Stimulated activated CD4-positive, alpha-beta T cell treated with anti-CD3 and anti-CD28 coated beads, Interleukin-15, amount 100 ng/mL, for 24 hours (primary cell): ENCODE data around the gene KMT5C.

Experiments used
- DNase-seq: peaks from one replicate; pipeline ENCODE4 v3.0.0-alpha.2; 2020

The KMT5C gene

DNA sequence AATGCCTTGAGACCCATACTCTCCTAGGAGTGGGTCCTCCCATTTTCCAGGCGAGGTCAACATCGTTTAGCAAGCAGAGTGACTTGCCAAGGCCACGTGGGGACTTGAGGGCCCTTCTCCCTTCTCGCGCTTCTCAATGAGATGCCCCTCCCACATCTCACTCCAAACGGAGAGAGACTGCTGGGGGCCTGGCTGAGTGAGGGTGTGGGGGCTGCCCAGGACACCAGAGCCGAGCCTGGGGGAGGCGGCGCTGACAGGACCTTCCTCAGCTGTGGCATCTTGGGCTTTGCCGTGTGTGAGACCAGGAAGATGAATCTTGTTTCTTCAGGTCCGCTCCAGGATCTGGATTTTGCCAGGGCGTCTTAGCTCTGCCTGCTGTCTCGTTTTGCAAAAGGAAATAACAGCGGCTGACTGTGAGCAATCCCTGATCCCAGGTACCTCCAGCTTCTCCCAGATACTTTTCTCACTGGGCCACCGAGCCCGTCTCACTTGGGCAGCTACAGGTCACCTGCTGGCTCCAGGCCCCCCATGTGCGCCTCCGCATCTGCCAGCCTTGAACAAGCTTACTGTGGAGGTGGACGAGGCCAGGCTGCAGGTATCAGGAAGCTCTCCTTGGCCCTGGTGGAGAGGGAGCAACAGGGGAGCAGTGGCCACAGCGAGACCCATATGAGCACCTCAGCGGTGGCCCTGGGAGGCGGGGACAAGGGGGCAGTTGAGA lies 8.8 kb downstream of the KMT5C start:
- no peak for DNase-seq

DNA sequence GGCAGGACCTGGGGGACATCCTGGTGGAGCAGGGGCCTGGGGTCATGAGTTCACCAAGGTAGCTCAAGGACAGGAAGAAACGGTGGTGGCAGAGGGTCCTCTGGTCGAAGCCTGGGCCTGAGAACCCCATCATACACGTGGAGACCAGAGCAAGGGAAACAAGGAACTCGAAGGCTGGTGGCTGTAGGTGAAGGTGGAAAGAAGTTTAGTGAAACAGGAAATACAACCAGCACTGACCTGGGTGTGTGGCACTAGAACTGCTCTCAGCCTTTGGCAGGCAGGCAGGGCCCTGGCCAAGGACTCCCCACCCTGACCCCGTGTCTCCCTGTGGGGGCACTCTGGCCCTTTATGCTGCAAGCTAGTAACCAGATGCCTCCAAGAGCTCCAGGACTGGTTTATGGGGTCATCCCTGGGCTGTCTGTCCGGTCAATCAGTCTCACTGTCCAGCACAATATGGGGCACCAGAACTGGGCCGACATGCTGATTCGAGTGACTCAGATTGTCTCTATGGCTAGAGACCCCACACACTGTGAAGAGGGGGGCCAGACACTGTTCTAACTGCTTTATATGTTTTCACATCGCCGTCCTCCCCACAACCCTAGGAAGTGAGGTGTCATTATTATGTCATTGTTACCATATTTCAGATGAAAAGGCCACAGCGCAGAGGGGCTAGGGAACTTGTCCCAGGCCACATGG lies 11.1 kb downstream of the KMT5C start:
- DNase-seq: no peak

DNA sequence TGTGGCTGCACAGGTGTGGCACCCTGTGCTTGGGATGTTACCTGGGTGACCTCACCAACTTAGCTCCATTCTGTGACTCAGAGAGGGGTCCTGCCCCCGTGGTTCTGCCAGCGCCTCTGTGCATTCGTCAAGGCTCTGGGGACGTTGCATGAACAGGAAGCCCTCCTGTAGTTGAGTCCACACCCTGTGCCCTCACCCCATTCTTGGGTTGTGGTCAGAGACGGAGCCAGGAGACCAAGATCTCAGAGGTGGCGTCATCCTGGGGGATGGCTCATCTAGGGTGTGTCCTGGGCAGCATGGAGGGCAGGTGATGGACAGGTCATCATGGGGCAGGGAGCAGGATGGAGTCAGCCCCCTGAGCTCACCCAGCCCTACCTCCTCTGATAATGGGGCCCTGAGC lies 12.4 kb downstream of the KMT5C start:
- no peak for DNase-seq

DNA sequence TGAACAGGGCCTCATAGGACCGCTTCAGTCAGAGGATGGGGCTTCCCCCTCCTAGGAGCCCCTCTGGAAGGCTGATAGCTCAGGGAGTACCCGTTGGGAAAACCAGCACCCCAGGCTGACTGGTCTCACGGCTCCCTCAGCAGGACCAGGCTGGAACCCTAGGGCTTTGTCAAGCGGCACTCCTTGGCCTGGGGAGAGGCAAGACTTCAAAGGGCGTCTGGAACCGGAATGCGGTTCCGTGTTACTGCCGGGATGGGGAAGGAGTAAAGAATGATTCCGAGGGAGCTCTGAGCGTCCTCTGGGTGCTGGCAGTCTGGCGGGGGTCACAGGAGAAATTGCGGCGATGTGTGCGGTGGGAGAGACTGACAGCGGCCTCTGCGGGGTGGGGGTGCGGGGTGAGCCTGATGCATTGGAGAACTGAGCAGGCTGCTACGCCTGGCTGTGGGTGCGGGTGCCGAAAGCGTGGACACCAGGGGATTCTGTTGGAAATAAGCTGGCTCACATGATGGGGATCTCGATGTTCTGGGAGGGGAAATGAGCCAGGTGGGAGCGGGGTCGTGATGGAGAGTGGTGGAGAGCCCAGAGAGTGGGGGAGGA lies 13.0 kb downstream of the KMT5C start:
- DNase-seq: no peak

DNA sequence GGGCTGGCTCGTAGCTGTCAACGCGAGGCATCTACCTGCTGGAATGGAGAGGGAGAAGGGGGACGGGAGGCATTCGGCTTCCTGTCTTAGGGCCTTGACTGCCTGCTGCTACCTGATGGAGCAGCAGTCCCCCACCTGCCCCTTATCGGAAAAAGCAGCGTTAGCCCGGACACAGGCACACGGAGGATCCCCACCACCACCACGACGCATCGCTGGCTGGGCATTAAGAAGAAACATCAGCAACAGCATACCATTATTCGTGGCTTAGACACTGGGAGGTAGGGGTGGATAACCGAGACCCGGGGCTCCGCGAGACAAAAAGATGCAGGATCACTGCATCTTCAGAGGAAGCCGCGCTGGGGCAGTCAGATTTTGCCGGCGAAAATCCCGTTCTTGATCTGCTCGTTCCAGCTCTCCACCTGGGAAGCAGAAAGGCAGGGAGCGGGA lies 13.7 kb downstream of the KMT5C start:
- no peak for DNase-seq

DNA sequence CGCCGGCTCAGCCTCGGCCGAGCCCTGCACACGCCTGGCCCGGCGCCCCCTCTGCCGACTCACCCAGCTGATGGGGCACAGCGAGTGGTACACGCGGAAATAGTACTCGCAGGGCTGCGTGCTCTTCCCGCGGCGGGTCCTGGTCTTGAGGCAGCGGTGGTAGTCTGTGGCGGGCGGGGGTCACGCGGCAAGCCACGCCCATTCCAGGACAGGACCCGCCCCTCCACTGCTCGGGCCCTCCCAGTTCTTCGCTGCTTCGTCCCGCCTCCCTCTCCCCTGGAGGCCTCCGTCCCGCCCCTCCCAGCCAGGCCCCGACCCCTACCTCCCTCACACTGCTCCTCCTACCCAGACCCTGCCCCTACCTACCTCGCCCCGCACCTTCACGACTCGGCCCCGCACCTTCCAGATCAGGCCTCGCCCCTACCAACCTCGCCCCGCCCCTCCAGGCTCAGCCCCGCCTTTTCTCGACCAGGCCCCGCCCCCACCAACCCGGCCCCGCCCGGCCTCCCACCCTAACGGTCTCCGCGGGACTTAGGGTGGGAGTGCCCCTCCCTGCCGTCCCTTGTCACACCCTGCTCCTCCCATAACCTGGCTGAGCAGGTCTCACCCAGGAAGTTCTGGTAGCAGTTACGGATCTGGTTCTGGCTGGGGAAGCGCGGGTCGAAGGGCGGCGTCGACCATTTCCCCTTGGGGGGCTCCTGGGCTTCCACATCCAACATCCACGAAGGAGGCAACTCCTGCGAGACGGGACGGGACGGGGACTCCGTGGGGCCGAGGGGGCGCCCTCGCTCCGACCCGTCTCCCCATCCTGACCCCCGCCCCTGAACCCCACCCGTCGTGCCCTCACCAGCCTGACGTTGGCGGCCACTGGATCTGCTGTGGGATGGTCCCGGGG lies 14.4 kb downstream of the KMT5C start:
- DNase-seq: peak; percentile 63

DNA sequence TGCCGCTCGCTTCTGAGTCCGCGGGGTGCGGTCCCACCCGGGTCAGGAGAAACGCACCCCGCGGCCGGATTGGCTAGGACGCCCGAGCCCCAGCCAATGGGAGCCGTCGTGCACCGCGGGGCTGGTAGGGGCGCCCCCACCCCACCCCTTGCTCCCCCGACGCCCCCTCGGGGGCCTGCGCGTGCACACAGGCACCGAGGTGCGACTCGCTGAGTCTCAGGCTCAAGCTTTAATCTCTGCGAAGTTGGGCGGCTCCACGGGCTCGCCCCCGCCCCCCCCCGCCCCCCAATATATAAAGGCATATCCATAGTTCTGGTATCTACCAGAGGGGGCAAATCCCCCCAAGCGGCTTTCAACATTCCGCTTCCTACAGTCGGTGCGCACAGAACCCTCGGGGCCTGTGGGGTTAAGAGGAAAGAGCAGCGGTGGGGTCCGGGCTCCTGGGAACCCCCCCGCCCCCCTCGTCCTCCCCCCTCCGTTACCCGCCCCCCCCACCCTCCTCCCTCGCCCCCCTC lies 15.1 kb downstream of the KMT5C start, which contains the start of gene COX6B2:
TSS of gene COX6B2 (minus strand) at position 22 of the 515 bp plus-strand sequence. CDS start 198 bp downstream, outside the sequence.
- DNase-seq: no peak

DNA sequence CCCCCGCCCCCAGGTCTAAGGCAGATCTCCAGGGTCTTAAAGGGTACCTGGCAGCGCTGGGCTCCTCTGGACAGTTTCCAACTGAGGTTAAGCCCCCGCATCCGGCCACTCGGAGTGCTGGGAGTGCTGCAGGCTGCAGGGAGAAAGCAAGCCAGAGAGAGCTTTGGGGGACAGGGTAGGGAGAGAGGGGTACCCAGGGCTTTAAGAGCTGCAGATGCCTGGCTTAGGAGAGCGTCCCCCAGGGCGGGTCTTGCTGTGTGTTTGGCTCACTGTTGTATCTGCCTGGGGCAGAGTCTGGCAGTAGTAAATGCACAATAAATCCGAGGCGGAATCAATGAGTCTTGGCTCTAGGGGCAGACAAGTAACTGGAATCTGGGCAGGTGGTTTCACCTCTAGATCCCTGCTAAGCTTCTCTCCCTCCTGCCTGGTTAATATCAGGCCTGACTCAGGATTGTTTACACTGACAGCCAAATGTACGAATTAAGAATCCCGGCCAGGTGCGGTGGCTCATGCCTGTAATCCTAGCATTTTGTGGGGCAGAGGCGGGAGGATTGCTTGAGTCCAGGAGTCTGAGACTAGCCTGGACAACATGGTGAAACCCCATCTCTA lies 15.6 kb downstream of the KMT5C start:
- DNase-seq: no peak

DNA sequence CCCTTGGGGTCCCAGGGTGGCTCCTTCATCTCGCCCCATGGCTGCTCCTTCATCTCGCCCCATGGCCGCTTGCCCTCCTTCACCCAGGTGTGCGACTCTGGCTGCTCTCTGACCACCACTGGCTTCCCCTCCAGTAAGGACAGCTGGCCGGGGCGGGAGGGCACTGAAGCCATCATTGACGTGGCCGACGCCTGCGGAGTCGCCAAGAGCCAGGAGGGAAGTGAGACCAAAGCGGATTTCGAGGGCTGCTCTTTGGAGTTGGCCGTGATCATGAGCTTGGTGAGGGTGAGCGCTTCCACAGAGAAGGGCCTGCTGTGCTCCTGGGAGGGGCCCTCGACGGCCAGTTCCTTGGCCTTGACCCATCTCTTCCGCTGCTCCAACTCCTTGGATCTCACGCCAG lies 18.8 kb downstream of the KMT5C start:
- DNase-seq: no peak

DNA sequence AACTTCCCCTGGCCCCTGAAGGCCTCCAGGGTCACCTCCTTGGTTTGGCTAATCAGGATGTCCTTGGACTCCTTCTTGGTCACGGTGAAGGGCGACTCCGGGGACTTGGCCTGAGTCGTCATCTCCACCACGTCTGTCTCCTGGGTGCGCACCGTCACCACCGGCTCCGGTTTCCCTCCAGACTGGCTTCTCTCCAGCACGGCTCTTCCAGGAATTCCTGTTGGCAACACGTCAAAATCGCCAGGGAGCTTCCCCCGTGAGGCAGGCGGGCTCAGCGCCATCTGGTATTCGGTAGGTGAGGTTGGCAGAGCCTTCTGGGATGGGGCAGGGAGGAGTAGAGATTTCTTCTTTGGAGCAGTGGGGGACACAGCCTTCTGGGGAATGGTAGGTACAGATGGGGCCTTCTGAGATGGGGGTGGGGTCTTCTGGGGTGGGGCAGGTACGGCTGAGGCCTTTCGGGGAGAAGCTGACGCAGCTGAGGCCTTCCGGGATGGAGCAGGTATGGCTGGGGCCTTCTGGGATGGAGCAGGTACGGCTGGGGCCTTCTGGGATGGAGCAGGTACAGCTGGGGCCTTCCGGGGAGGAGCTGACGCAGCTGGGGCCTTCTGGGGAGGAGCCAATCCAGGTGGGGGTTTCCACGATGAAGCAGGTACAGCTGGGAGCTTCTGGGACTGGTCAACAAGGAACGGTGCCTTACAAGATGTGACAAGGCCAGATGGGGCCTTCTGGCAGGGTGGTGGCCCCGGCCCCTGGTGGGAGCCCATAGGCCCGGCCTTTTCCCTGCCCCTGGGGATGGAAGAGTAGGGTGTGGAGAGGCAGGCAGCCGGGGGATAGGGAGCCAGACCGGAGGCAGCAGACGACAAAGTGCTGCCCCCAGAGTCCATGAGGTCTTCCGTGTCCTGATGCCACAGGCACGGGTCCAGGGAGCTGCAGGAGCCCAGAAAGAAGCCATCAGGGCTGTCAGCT lies 19.6 kb downstream of the KMT5C start:
- DNase-seq: no peak

DNA sequence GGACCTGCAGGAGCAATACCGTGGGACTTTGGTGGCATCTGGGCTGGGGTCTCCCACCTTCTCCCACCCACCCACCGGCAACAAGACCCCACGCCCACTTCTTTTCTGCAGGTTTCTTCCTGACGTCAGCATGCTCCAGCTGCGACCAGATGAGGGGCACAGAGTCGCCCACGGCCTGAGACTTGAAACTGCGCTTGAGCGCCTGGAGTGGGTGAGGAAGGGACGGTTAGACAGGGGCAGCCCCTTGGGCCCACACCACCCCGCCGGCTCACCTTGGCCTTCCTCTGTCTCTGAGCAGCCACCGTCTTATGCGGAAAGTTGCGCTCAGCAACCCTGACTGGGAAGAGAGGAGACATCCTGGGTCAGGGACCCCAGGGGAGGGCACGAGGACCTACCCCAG lies 21.2 kb downstream of the KMT5C start:
- no peak for DNase-seq

DNA sequence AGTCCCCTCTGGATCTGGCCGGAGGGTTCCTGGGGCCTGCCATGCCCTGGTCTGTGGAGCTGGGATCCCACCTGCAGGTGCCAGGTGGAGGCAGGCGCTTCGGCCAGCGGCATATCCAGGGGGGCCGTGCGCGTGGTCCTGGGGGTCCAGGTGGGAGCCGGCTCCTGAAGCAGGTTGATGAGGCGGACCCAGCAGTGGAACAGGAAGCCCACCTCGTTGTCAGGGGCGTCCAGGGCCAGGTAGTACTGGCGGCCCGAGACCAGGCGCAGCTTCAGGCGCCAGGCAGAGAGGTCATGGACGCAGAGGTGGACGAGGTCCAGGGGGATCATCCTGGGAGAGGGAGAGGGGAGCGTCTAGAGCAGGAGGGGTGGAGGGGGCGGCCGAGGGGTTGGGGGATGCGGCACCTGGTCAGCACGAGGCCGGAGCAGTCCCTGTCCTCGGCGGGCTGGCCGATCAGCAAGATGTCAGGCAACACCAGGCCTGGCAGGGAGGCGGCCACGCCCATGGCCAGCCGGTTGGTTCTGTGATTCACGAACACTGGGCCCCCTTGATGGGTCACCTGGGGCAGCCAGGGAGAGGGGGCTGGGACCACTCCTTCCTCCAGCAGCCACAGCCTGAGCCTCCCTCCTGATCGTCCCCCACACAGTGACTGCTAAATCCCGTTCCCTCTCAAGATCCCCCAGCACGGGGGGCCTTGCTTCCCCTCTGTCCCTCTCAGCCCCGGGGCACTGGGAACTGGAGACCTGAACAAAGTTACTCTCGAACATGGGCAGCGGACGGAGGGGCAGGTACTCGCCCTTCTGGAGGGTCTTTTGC lies 22.7 kb downstream of the KMT5C start:
- DNase-seq: no peak

DNA sequence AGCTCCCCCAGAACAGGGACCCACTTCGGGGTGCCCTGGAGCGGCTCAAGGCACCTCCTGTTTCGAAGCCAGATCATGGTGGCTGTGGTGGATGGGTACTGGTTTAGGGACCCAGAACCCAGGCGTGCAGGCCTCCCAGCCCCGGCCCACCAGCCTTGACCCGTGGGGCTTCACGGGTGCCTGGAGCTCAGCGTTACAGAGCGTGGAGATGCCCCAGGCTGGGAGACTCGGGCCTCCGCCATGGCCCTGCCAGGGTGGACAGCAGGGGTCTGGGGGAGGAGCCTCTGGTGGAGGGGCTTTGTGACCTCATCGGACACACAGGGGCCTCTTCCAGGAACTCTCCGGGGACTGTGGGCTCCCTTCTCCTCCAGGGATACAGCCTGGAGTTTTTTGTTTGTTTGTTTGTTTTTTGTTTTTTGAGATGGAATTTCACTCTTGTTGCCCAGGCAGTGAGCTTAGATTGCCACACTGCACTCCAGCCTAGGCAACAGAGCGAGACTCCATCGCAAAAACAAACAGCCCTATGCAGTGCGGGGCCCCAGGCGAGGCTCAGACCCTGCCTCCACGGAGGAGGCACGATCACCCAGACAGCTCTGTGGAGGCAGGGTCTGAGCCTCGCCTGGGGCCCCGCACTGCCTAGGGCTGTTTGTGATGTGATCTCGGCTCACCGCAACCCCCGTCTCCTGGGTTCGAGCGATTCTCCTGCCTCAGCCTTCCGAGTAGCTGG lies 23.5 kb downstream of the KMT5C start, which contains the start of gene GARIN5B:
TSS of gene GARIN5B (minus strand) at position 271 of the 727 bp plus-strand sequence. CDS start at position 77, 194 bp downstream.
- no peak for DNase-seq

DNA sequence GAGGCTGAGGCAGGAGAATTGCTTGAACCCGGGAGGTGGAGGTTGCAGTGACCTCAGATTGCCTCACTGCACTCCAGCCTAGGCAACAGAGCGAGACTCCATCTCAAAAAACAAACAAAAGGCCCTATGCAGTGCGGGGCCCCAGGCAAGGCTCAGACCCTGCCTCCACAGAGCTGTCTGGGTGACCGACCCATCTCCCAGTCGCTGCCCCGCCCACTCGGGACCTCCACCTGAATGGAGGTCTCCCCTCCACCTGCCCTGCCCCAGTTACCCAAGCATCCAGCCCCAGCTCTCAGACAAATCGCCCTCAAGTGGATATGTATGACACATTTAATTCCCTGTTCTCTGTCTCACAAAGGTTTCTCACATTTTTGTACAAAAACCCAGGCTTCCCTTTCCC lies 25.6 kb downstream of the KMT5C start:
- DNase-seq: no peak

DNA sequence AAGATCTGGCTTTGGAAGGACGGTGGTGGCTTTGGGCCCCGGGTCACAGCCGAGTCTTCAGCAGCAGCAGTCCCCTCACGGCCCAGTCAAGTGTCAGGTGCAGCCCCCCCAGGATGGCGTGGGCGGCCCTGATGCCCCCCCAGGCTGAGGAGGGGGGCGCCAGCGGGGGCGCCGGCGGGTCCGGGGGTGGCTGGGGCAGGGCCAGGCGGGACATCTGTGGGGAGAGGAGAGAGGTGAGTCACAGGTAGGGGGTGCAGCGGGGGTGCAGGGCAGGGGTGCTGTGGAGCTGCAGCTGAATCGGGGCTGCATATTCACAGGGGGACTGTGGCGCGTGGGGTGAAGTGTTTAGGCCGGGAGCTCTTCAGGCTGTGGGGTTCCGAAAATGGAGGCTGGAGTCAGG lies 26.3 kb downstream of the KMT5C start:
- DNase-seq: no peak

DNA sequence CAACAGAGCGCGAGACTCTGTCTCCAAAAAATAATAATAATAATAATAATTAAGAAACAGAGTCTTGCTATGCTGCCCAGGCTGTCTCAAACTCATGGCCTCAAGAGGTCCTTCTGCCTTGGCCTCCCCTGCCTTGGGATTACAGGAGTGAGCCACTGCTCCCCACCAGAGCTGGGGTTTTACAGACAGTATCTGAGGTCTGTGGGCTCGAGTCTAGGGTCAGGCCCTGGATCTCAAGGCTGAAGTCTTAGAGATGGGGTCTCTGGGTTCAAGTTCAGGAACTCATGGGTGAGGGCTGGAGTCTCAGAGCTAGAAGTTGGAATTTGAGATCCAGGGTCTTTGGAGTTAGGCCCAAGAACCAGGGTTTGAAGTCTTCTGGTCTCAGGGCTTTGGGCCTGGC lies 27.1 kb downstream of the KMT5C start:
- no peak for DNase-seq

DNA sequence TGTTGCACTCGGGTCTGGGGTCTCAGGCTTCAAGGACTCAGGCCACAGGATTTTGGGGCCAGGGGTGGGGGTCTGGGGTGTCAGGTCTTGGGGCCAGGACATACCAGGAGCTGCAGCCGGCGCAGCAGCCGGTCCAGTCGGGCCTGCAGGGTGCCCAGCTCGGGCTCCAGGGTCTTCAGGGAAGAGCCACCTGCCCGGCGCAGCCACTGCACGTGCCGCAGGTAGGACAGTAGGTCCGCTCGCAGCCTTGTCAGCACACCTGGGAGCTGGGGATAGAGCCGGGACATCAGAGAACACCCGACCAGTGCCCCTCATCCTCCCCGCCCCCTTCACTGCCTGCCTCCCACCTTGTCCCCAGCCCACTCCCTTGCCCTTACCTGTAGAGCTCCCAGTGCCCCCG lies 28.4 kb downstream of the KMT5C start:
- DNase-seq: no peak

DNA sequence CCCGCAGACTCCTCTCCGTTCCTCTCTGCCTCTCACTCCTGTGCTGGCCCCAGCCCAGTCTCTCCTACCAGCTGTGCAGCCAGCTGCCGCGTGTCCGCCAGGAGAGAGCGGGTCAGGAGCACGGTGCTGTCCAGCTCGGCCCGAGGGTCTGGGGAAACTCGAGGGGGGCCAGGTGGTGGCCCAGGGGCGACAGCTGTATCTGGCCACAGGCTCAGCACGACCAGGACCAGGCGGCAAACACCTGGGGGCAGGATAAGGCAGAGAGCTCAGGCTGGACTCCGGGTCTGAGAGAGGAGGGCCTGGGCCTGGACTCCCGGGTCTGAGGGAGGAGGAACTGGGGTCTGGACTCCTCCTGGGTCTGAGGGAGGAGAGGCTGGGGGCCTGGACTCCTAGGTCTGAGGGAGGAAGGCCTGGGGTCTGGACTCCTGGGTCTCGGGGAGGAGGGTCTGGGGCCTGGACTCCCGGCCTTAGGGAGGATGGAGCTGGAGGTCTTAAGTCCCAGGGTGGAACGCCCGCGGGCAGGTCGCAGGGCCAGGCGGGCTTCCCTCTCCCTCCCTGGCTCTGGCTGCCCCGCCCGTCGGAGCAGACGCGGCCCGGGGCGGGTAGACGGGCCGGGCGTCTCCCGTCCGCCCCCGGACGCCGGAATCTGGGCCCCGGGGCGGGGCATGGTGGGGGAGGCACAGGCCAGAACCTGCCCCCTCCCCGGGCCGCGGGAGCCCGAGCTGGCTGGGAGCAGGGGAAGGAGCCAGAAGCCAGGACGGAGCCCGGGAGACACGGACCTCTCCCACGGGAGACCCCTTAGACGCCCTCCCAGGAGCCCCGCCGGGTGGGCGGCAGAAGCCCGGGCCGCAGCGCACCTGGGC lies 29.3 kb downstream of the KMT5C start:
- DNase-seq: peak; percentile 52
